H9 (cell line): ENCODE measurements around the gene NARS2. TPM values are rescaled to one million over a fixed set of nuclear protein-coding genes. Genes with fewer than 3 reads are reported as not detected.

Experiments used
- DNase-seq: peaks from one replicate; pipeline ENCODE4 v3.0.0-alpha.2; 2017
- H2AFZ ChIP-seq: one replicate; pipeline ENCODE4 v1.6.1; 2013; ENCODE audit warnings: mild to moderate bottlenecking, low read length, control low read depth, moderate library complexity
- H2AK5ac ChIP-seq: 2 replicates; pipeline ENCODE4 v1.6.1; 2013; ENCODE audit warnings: low read length, control low read depth, mixed read lengths; ENCODE audit not compliant: insufficient read length
- H2BK120ac ChIP-seq: one replicate; pipeline ENCODE4 v1.6.1; 2013; ENCODE audit warnings: low read depth, mild to moderate bottlenecking, low read length, control low read depth, inconsistent platforms; ENCODE audit not compliant: poor library complexity, severe bottlenecking
- H2BK12ac ChIP-seq: 2 replicates; pipeline ENCODE4 v1.6.1; 2013; ENCODE audit warnings: low read length, control low read depth, mixed read lengths, low read depth; ENCODE audit not compliant: insufficient read length
- H2BK15ac ChIP-seq: 2 replicates; pipeline ENCODE4 v1.6.1; 2013; ENCODE audit warnings: low read depth, low read length, control low read depth
- H2BK20ac ChIP-seq: one replicate; pipeline ENCODE4 v1.6.1; 2013; ENCODE audit warnings: low read depth, mild to moderate bottlenecking, low read length, control low read depth, inconsistent platforms; ENCODE audit not compliant: poor library complexity, severe bottlenecking
- H2BK5ac ChIP-seq: 2 replicates; pipeline ENCODE4 v1.6.1; 2013; ENCODE audit warnings: low read length, control low read depth, mixed read lengths; ENCODE audit not compliant: insufficient read length
- H3K14ac ChIP-seq: 2 replicates; pipeline ENCODE4 v1.6.1; 2013; ENCODE audit warnings: low read length, control low read depth; ENCODE audit not compliant: insufficient read depth
- H3K18ac ChIP-seq: 2 replicates; pipeline ENCODE4 v1.6.1; 2013; ENCODE audit warnings: low read depth, mild to moderate bottlenecking, mixed read lengths, low read length, control low read depth; ENCODE audit not compliant: insufficient read length
- H3K23ac ChIP-seq: 2 replicates; pipeline ENCODE4 v1.6.1; 2013; ENCODE audit warnings: low read length, control low read depth, mixed read lengths, low read depth; ENCODE audit not compliant: insufficient read length
- H3K23me2 ChIP-seq: 2 replicates; pipeline ENCODE4 v1.6.1; 2013; ENCODE audit warnings: low read depth, mild to moderate bottlenecking, mixed read lengths, low read length, control low read depth; ENCODE audit not compliant: insufficient read length, poor library complexity, severe bottlenecking
- H3K27ac ChIP-seq: 2 replicates; pipeline ENCODE4 v1.5.1; 2013; ENCODE audit warnings: low read length, control low read depth, mixed read lengths, low read depth; ENCODE audit not compliant: insufficient read length
- H3K27me3 ChIP-seq: 2 replicates; pipeline ENCODE4 v1.6.1; 2013; ENCODE audit warnings: low read length, control low read depth, inconsistent platforms; ENCODE audit not compliant: insufficient read depth
- H3K4ac ChIP-seq: 2 replicates; pipeline ENCODE4 v1.6.1; 2013; ENCODE audit warnings: low read depth, mild to moderate bottlenecking, control low read depth, inconsistent platforms, low read length, moderate library complexity
- H3K4me1 ChIP-seq: 2 replicates; pipeline ENCODE4 v1.6.1; 2013; ENCODE audit warnings: low read length, control low read depth, inconsistent platforms; ENCODE audit not compliant: insufficient read depth
- H3K4me2 ChIP-seq: 2 replicates; pipeline ENCODE4 v1.6.1; 2013; ENCODE audit warnings: low read length, control low read depth, mixed read lengths; ENCODE audit not compliant: insufficient read length, insufficient read depth
- H3K56ac ChIP-seq: 2 replicates; pipeline ENCODE4 v1.6.1; 2013; ENCODE audit warnings: low read depth, mild to moderate bottlenecking, mixed read lengths, low read length, control low read depth; ENCODE audit not compliant: insufficient read length
- H3K79me1 ChIP-seq: 2 replicates; pipeline ENCODE4 v1.6.1; 2013; ENCODE audit warnings: low read depth, mild to moderate bottlenecking, moderate library complexity, low read length, control low read depth, inconsistent platforms; ENCODE audit not compliant: insufficient read depth, poor library complexity, severe bottlenecking
- H3K79me2 ChIP-seq: 2 replicates; pipeline ENCODE4 v1.6.1; 2013; ENCODE audit warnings: low read length, control low read depth, inconsistent platforms; ENCODE audit not compliant: insufficient read depth
- H3K9ac ChIP-seq: 2 replicates; pipeline ENCODE4 v1.6.1; 2013; ENCODE audit warnings: low read length, control low read depth, mixed read lengths; ENCODE audit not compliant: insufficient read length; ENCODE audit errors: extremely low read depth
- H3K9me3 ChIP-seq: one replicate; pipeline ENCODE4 v1.6.1; 2013; ENCODE audit warnings: low read depth, low read length, inconsistent platforms; ENCODE audit not compliant: control insufficient read depth
- H3T11ph ChIP-seq: one replicate; pipeline ENCODE4 v1.6.1; 2013; ENCODE audit warnings: mild to moderate bottlenecking, low read length, control low read depth, inconsistent platforms
- H4K20me1 ChIP-seq: one replicate; pipeline ENCODE4 v1.6.1; 2013; ENCODE audit not compliant: control insufficient read depth, insufficient read length, insufficient read depth
- H4K5ac ChIP-seq: 2 replicates; pipeline ENCODE4 v1.6.1; 2013; ENCODE audit warnings: low read depth, mild to moderate bottlenecking, mixed read lengths, low read length, control low read depth; ENCODE audit not compliant: insufficient read length
- H4K8ac ChIP-seq: replicated peaks from 2 replicates; pipeline ENCODE4 v1.6.1; 2013; ENCODE audit warnings: low read length, control low read depth, mixed read lengths, low read depth; ENCODE audit not compliant: insufficient read length
- H4K91ac ChIP-seq: 2 replicates; pipeline ENCODE4 v1.6.1; 2013; ENCODE audit warnings: low read depth, mild to moderate bottlenecking, moderate library complexity, mixed read lengths, low read length, control low read depth; ENCODE audit not compliant: insufficient read length
- H3K27ac Mint-ChIP-seq, 3 experiments: 2 replicates in 2 of 3; 3 replicates in 1 of 3; pipeline ENCODE4 v1.8.0; 2020 to 2021; ENCODE audit warnings: mixed read lengths in 3 of 3, mild to moderate bottlenecking in 1 of 3, moderate library complexity in 1 of 3
- H3K27me3 Mint-ChIP-seq: 2 replicates; pipeline ENCODE4 v1.8.0; 2021; ENCODE audit warnings: low read depth, mild to moderate bottlenecking, moderate library complexity, mixed read lengths
- H3K36me3 Mint-ChIP-seq, 3 experiments: 2 replicates in 2 of 3; 3 replicates in 1 of 3; pipeline ENCODE4 v1.8.0; 2020 to 2021; ENCODE audit warnings: low read depth in 3 of 3, mixed read lengths in 3 of 3; ENCODE audit not compliant: insufficient read depth in 1 of 3
- H3K4me1 Mint-ChIP-seq, 2 experiments: 2 replicates each; pipeline ENCODE4 v1.8.0; 2020; ENCODE audit warnings: mixed read lengths in 2 of 2
- H3K4me3 Mint-ChIP-seq, 2 experiments: 2 replicates in 1 of 2; 3 replicates in 1 of 2; pipeline ENCODE4 v1.8.0; 2020 to 2021; ENCODE audit warnings: mild to moderate bottlenecking in 2 of 2, mixed read lengths in 2 of 2, moderate library complexity in 1 of 2
- H3K9me3 Mint-ChIP-seq, 2 experiments: 2 replicates in 1 of 2; 3 replicates in 1 of 2; pipeline ENCODE4 v1.8.0; 2020; ENCODE audit warnings: mild to moderate bottlenecking in 2 of 2, mixed read lengths in 2 of 2, moderate library complexity in 1 of 2
- CTCF ChIP-seq: fragments of 200-600 bp; sonication (generic); conservative IDR thresholded peaks from 3 replicates; pipeline ENCODE4 v1.8.0; 2021; ENCODE audit warnings: antibody characterized with exemption, mild to moderate bottlenecking
- WGBS: extraction: QIAGEN DNeasy Blood & Tissue Kit; methylation state at CpG from one replicate; pipeline ENCODE4 v1.1.7; 2013; ENCODE audit warnings: missing lambda C conversion rate, low lambda C conversion rate, mixed read lengths; ENCODE audit not compliant: insufficient read length; ENCODE audit errors: extremely low coverage; 5-methylcytosine and 5-hydroxymethylcytosine counted together
- total RNA-seq: library from RNA; stranded (reverse); gene quantifications from 2 replicates; pipeline ENCODE4 v1.2.1, GENCODE V29; 2021

Gene NARS2
- total RNA-seq, 1 experiment from 2014 or later = 29.7 TPM

- TF ChIP-seq CTCF = no peak
- Histone ChIP-seq H4K8ac (no peak overlapping the region), H3K79me2 (no peaks in the 10 kb centered on the region)
Measured at GRCh38 chr11:78605296-78605695, 30.6 kb upstream of the NARS2 start.

More at GRCh38 chr11:78605296-78605695, 30.6 kb upstream of the NARS2 start:
- no peak overlapping the region for H3K23ac ChIP-seq
- H3K27ac ChIP-seq = no peak overlapping the region
- H3K9me3 ChIP-seq = no peaks in the 10 kb centered on the region
- peaks cover 11% of the 10 kb centered on the region for H3K27me3 Mint-ChIP-seq
- no peak overlapping the region for H3K4ac ChIP-seq
- no peak overlapping the region for H2BK120ac ChIP-seq
- H3K36me3 Mint-ChIP-seq = no peaks in the 10 kb centered on the region
- no peaks in the 10 kb centered on the region for H3K79me1 ChIP-seq
- no peak overlapping the region; the same call in 1 of the 2 replicates for H3K14ac ChIP-seq
- no peak overlapping the region for H2AFZ ChIP-seq
- H3K56ac ChIP-seq = no peak overlapping the region
- H4K20me1 ChIP-seq = no peaks in the 10 kb centered on the region
- no peaks in the 10 kb centered on the region for H3K23me2 ChIP-seq
- H2AK5ac ChIP-seq = no peak overlapping the region
- no peaks in the 10 kb centered on the region for H3K27me3 ChIP-seq
- peaks cover 4 to 6% of the 10 kb centered on the region in 2 experiments; a peak in 2 of 5 replicates for H3K9me3 Mint-ChIP-seq
- no peak overlapping the region for H4K91ac ChIP-seq
- no peak overlapping the region for H2BK12ac ChIP-seq
- no CpG with 5 or more reads among the region's 7 CpGs for WGBS
- H3K27ac Mint-ChIP-seq = peak overlapping the region in 1 of 3 experiments; percentile 80; a peak in 1 of 7 replicates
- H3K4me3 Mint-ChIP-seq = no peak overlapping the region
- no peak for DNase-seq
- no peak overlapping the region for H3K4me2 ChIP-seq
- peaks cover 5 to 8% of the 10 kb centered on the region in 2 experiments for H3K4me1 Mint-ChIP-seq
- H2BK20ac ChIP-seq = no peak overlapping the region
- H3K4me1 ChIP-seq = no peaks in the 10 kb centered on the region; the same call in 1 of the 2 replicates
- H2BK5ac ChIP-seq = no peak overlapping the region
- H3K18ac ChIP-seq = no peak overlapping the region
- no peak overlapping the region for H3K9ac ChIP-seq
- H2BK15ac ChIP-seq = no peak overlapping the region
- no peak overlapping the region for H4K5ac ChIP-seq
- H3T11ph ChIP-seq = no peak overlapping the region
